ENCODE measurements around the gene EMX1. TPM values are rescaled to one million over a fixed set of nuclear protein-coding genes. Genes with fewer than 3 reads are reported as not detected.

The EMX1 gene
- total RNA-seq, 3 donors from 2014 or later: 0.44 TPM; not detected in 2

DNA sequence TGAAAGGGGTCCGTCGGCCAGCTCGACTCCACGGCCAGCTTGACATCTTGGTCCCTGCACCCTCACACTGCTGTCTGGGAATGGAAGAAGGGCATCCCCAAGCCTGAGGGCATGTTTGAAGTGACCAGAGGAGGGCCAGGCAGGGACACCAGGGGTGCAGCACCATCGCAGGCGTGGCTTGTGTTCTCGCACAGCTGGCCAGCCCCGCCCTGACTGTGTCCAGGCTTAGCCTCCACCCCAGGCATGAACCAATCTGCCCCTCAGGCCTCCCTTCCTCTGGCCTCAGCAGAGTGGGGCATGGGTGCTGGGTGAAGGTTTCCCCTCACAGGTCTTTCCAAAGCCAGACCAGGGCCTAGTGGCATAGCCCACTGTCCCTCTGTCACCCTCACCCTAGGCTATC lies 25.0 kb downstream of the EMX1 start:
- Histone ChIP-seq H3K27me3 (no peaks in the 10 kb centered on the region), H3K9me3 (no peaks in the 10 kb centered on the region), H3K27ac (no peak overlapping the region), H3K4me3 (no peak overlapping the region), H3K36me3 (no peaks in the 10 kb centered on the region), H3K4me1 (no peaks in the 10 kb centered on the region)
- TF ChIP-seq CTCF (IDR thresholded peaks at IDR 0.05): no peak
- TF ChIP-seq POLR2A (IDR thresholded peaks at IDR 0.05): no peak
- TF ChIP-seq POLR2AphosphoS5 (IDR thresholded peaks at IDR 0.05): no peak
- DNase-seq (ENCODE audit: low spot score in 2 of 2): no peak
- intact Hi-C loops (cut with DNase I; ENCODE audit: low total_unique reads): no loop called here

DNA sequence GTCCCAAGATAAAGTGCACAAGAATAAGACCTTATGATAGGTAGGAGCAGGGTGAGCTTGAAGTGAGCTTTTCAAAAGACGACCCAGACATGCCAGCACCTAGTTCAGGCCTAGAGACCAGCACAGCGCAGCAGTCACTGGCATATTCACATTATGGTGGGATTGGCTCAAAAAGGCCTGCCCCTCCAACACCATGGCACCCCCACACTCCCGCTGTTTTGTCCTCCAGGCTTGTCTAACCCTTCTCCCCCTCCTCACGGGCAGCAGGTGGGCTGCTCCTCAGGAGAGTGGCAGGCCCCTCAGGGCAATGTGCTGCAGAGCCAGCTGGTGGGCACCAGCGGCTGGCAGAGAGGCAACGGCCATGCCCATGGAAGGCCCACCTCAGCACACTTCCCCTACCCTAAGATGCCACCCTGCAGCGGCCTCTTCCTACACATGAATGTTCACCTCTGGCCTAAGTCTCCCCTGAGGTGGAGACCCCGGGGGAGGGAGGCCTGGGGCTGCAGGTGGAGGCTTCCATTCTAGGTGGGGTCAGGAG lies 25.6 kb downstream of the EMX1 start:
- Histone ChIP-seq H3K27me3 (no peaks in the 10 kb centered on the region), H3K4me3 (no peak overlapping the region), H3K9me3 (no peaks in the 10 kb centered on the region), H3K27ac (no peak overlapping the region), H3K36me3 (no peaks in the 10 kb centered on the region), H3K4me1 (no peaks in the 10 kb centered on the region)
- intact Hi-C loops (cut with DNase I; ENCODE audit: low total_unique reads): no loop called here
- DNase-seq (ENCODE audit: low spot score in 2 of 2): no peak
- TF ChIP-seq POLR2A (IDR thresholded peaks at IDR 0.05): no peak
- TF ChIP-seq POLR2AphosphoS5 (IDR thresholded peaks at IDR 0.05): no peak
- no peak for TF ChIP-seq CTCF (IDR thresholded peaks at IDR 0.05)

GRCh38 chr2:72943540-72944395 lies 26.4 kb downstream of the EMX1 start:
- intact Hi-C loops (cut with DNase I; ENCODE audit: low total_unique reads): no loop called here
- Histone ChIP-seq H3K4me3 (no peak overlapping the region), H3K4me1 (no peaks in the 10 kb centered on the region), H3K36me3 (no peaks in the 10 kb centered on the region), H3K9me3 (no peaks in the 10 kb centered on the region), H3K27me3 (no peaks in the 10 kb centered on the region), H3K27ac (no peak overlapping the region)
- no peak for DNase-seq (ENCODE audit: low spot score in 2 of 2)
- TF ChIP-seq POLR2AphosphoS5 (IDR thresholded peaks at IDR 0.05) (no peak), POLR2A (IDR thresholded peaks at IDR 0.05) (no peak), CTCF (IDR thresholded peaks at IDR 0.05) (no peak)

- TF ChIP-seq CTCF (IDR thresholded peaks at IDR 0.05): no peak
- TF ChIP-seq POLR2AphosphoS5 (IDR thresholded peaks at IDR 0.05): no peak
- no peak for TF ChIP-seq POLR2A (IDR thresholded peaks at IDR 0.05)
- intact Hi-C loops (cut with DNase I; ENCODE audit: low total_unique reads): no loop called here
- no peak overlapping the region for H3K4me3 ChIP-seq
- H3K9me3 ChIP-seq: no peaks in the 10 kb centered on the region
- no peaks in the 10 kb centered on the region for H3K4me1 ChIP-seq
- H3K27me3 ChIP-seq: no peaks in the 10 kb centered on the region
- no peaks in the 10 kb centered on the region for H3K36me3 ChIP-seq
- H3K27ac ChIP-seq: no peak overlapping the region
- DNase-seq (ENCODE audit: low spot score in 2 of 2): no peak
Measured at GRCh38 chr2:72944804-72945449, 27.6 kb downstream of the EMX1 start.

DNA sequence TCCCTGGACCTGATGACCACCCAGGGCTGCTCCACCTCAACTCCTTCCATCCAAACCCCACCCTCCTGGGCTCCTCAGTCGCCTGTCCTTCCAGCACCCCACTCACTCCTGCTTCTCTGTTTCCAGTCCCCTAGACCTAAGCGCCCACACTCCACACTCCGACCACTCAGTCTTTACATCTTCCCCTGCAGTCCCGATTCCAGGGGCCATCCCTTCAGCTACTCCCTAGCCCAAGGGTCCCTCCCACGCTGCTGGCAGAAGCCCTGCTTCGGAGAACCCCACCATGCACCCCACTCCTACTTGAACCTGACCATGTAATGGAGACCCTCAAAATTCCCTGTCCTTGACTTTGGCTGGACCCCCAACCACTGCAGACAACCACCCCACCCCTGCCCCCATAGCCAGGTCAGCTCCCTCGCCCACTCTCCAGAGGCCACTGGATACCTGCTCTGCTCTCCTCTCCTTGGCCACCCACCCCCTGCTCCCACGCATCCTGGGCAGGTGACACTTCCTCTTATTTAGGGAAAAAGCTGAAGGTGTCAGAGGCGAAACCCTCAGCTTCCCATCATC lies 28.2 kb downstream of the EMX1 start:
- H3K4me3 ChIP-seq: no peak overlapping the region
- no peaks in the 10 kb centered on the region for H3K36me3 ChIP-seq
- H3K9me3 ChIP-seq: no peaks in the 10 kb centered on the region
- DNase-seq (ENCODE audit: low spot score in 2 of 2): no peak
- H3K27ac ChIP-seq: no peak overlapping the region
- intact Hi-C loops (cut with DNase I; ENCODE audit: low total_unique reads): no loop called here
- H3K4me1 ChIP-seq: no peaks in the 10 kb centered on the region
- no peaks in the 10 kb centered on the region for H3K27me3 ChIP-seq
- TF ChIP-seq POLR2A (IDR thresholded peaks at IDR 0.05) (no peak), POLR2AphosphoS5 (IDR thresholded peaks at IDR 0.05) (no peak), CTCF (IDR thresholded peaks at IDR 0.05) (no peak)

Data from breast epithelium (tissue), 4 donors.